Urinary bladder (tissue), 4 donors: ENCODE data around the gene PDE4B. TPM values are rescaled to one million over a fixed set of nuclear protein-coding genes. Genes with fewer than 3 reads are reported as not detected.

ENCODE experiments used
- DNase-seq: peaks from one replicate; pipeline ENCODE4 v3.0.0-alpha.2; 2015; ENCODE audit errors: extremely low spot score
- H3K27ac ChIP-seq: one replicate; pipeline ENCODE4 v1.5.1; 2013; ENCODE audit warnings: low read depth, mild to moderate bottlenecking, moderate library complexity
- H3K36me3 ChIP-seq: one replicate; pipeline ENCODE4 v1.6.1; 2013; ENCODE audit warnings: mild to moderate bottlenecking, moderate library complexity; ENCODE audit not compliant: insufficient read depth
- H3K4me1 ChIP-seq: one replicate; pipeline ENCODE4 v1.6.1; 2013; ENCODE audit warnings: mild to moderate bottlenecking, moderate library complexity; ENCODE audit not compliant: insufficient read depth
- H3K4me3 ChIP-seq: one replicate; pipeline ENCODE4 v1.5.1; 2013; ENCODE audit warnings: low read depth, low read length
- WGBS: extraction: QIAGEN DNeasy Blood & Tissue Kit; methylation state at CpG from one replicate; pipeline ENCODE4 v1.1.7; 2013; 5-methylcytosine and 5-hydroxymethylcytosine counted together
- polyA plus RNA-seq: library from polyadenylated mRNA; stranded (reverse); fragments of 200-250 nt; gene quantifications from one replicate; pipeline ENCODE4 v1.2.3, GENCODE V29; 2013
- total RNA-seq: library from RNA; depleted of rRNA; stranded (reverse); fragments of >200 nt; gene quantifications from one replicate; pipeline ENCODE4 v1.2.3, GENCODE V29; 2014
- donor health status: healthy with polysubstance abuse.
- donor health status: healthy.

The PDE4B gene
- total and polyA plus RNA-seq, 2 donors = 9.0 to 43.1 TPM

DNA sequence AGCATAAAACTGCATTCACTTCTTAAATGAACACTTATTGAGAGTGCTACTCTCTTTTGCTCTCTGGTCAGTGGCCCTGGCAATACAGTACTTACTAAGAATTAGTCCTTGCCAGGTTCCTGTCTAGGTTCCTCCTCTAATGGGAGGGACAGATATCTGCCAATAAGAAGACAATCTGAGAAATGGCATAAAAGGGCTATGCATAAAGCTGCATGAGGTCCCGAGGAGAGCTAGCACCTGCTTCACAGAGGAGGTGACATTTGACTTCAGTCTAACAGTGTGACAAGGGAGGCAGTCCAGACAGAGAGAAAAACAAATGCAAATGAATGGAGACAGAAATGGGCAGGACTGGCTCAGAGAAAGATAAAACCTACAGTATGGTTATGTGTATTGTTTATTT lies 384.1 kb downstream of the PDE4B start:
- no peaks in the 10 kb centered on the region for H3K36me3 ChIP-seq
- 71% methylated on average over 1 of the region's 1 CpG for whole genome bisulfite sequencing
- no peak overlapping the region for H3K4me3 ChIP-seq
- no peaks in the 10 kb centered on the region for H3K4me1 ChIP-seq
- no peak for DNase-seq
- H3K27ac ChIP-seq = no peak overlapping the region

DNA sequence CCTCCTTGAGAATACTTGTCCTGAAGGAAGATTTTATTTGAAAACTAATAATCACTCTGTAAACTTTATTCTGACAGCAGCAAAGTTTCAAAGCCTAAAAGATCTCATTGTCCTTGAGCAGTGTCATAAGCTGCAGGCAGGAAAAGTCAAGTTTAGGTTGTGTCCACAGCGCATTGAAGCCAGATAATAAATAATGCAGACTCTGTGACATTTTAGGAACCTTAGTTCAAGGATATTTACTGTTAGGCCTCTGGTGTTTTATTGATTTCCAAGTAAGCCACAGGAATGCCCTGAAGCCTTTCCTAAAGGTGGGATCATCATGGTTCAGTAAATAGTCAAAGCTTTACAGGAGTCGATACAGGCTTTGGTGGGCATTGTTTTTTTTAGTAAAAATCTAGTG lies 384.8 kb downstream of the PDE4B start:
- WGBS = 82% methylated on average over 2 of the region's 2 CpGs
- no peak for DNase-seq
- Histone ChIP-seq H3K4me1 (no peaks in the 10 kb centered on the region), H3K27ac (no peak overlapping the region), H3K36me3 (no peaks in the 10 kb centered on the region), H3K4me3 (no peak overlapping the region)

DNA sequence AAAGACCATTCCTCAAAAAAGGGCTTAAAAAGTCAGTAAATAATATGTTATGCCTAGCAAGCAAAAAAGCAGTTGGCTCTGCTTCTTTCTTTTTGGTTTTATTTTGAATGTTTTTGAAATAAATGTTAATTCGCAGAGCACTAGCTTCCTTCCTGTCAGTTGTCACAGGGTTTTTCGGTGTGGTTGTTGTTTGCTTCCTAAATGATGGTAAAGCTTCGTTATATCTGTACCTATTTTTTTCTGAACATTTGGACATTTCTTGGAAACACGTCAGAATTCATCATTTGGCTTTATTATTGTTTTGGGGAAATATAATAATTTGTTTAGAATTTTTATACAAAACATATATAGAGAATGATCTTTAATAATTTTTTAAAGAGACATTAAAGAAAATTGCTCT lies 389.3 kb downstream of the PDE4B start:
- Histone ChIP-seq H3K4me3 (no peak overlapping the region), H3K36me3 (no peaks in the 10 kb centered on the region), H3K27ac (no peak overlapping the region), H3K4me1 (no peaks in the 10 kb centered on the region)
- DNase-seq = no peak
- WGBS = 79% methylated on average over 4 of the region's 4 CpGs

DNA sequence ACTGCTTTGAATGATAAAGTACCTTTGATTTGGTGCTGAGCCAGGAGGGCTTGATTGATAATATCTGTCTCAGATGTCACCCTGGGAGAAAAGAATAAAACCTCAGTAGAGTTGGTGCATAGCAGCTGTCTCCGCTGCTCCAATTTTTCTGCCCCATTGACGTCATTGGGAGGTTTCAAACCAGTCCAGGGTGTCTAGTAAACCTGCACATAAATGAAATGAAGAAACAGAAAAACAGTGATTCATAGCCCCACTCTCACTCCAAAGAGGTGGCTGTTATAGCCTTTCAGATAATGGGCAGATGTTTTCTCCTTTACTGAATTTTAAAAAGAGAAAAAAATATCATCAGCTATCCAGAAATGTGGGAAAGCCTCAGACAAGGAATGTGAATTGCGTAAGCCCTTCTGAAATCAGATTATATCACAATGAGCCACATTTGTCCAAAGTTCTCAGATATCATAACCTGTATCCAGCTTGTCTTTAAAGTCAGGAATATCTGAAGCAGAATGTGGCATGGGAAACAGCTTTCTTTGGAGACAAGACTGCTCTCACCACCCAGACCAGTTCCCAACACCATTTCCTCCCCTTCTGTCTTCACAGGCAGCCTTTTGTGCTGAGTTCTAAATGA lies 390.0 kb downstream of the PDE4B start:
- H3K27ac ChIP-seq = no peak overlapping the region
- WGBS = 63% methylated on average over 3 of the region's 3 CpGs

DNA sequence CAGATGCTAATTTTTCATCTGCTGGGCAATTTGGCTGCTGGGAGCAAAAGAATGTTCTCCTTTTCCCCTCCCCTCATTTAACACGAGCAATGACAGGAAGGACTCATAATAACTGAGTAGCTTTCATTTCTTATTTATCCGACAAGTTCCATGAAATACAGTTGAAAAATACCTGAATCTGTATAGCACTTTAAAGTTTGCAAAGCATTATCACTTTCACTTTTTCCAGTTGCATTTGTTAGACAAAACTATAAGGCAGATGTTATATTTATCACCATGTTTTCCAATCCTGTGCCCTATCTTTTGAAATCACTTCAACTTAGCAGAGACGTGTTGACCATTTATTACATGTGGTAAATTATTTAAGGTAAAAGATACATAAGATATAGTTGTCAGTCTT lies 390.7 kb downstream of the PDE4B start:
- DNase-seq = no peak
- Histone ChIP-seq H3K27ac (no peak overlapping the region), H3K36me3 (no peaks in the 10 kb centered on the region), H3K4me1 (no peaks in the 10 kb centered on the region), H3K4me3 (no peak overlapping the region)
- 53% methylated on average over 3 of the region's 3 CpGs for WGBS

More for the DNA sequence above, 390.0 kb downstream of the PDE4B start:
- no peak for DNase-seq
- H3K36me3 ChIP-seq = no peaks in the 10 kb centered on the region
- no peaks in the 10 kb centered on the region for H3K4me1 ChIP-seq
- H3K4me3 ChIP-seq = no peak overlapping the region

DNA sequence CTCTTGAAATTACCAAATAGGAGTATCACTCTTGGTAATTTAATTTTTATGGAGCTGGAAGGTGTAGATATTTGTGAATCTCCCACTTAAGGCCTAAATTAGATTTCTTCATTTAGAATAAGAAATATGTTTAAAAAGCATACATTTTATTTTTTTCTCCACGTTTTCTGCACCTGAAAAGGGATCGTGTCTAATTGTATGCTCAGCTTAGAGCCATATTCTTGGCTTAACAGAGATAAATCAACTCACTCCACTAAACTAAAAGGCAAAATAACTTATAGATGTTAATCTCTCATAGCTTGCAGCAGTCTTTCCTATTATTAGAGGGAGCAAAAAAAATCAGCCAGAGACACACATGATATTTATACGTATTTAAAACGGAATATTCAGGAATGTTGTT lies 404.4 kb downstream of the PDE4B start:
- Histone ChIP-seq H3K36me3 (no peaks in the 10 kb centered on the region), H3K4me1 (no peaks in the 10 kb centered on the region), H3K4me3 (no peak overlapping the region), H3K27ac (no peak overlapping the region)
- DNase-seq = no peak
- 71% methylated on average over 4 of the region's 4 CpGs for WGBS

DNA sequence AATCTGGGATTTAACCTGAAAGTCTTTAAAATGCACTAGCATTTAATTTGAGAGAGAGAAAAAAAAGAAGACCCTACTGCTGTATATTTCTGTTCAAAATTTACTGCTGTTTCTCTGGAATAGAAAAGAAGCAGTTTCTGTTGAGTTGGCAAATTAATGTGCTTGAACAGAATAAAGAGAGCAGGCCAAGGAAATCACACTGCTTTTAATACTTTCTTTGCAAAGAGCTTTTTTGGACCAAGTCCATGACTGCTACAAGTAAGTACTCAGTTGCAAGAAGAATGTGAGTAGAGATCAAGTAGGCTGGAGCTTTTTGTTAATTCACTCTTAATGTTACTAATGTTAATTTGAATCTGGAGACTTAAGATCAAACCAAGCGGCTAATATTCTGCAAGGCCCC lies 405.1 kb downstream of the PDE4B start:
- Histone ChIP-seq H3K27ac (no peak overlapping the region), H3K36me3 (no peaks in the 10 kb centered on the region), H3K4me1 (no peaks in the 10 kb centered on the region), H3K4me3 (no peak overlapping the region)
- DNase-seq = peak; percentile 75
- WGBS = 78% methylated on average over 1 of the region's 1 CpG

DNA sequence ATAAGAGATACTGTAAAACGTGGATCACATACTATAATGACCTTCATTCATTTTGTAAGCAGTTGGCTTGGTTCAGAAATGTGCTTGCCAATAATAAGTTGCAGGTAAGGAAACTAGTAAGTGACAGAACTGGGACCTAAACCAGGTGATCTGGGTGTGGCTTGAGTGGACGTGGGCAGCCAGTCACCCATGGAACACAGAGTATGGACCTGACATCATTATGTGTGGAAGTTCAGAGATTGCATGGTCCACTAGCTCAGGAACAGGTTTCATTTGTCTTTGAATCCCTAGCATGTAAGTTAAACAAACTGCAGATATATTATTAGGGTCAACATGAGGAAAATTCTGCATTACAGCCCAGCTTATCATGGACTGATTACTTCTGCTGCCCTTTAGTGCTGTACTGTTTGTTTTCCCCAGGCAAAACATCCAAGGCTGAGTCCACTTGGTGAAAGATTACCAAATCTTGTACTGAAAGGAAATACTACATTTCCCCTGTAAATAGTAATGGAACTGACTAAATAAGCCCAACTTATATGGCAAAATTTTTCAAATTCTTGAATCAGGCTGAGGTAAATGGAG lies 414.0 kb downstream of the PDE4B start:
- 45% methylated on average over 2 of the region's 2 CpGs for WGBS
- Histone ChIP-seq H3K4me3 (no peak overlapping the region), H3K4me1 (no peaks in the 10 kb centered on the region), H3K27ac (no peak overlapping the region), H3K36me3 (no peaks in the 10 kb centered on the region)
- no peak for DNase-seq

DNA sequence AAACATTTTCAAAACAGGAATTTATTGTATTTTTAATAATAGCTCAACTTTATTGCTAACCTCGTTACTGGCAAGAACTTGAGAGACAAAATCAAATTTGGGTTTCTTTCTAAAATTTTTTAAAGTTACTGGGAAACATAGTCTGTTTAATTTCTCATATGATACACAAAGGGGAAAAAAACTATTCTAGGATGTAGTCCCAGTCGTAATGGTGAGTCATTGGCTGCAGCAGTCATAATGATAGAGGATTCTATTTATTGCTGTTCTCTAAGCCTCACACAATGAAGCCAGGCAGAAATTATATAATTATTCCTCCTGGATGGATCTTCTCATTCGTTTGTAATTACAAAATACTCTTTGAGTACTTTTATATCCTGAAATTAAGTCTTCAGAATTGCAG lies 414.8 kb downstream of the PDE4B start:
- Histone ChIP-seq H3K27ac (no peak overlapping the region), H3K36me3 (no peaks in the 10 kb centered on the region), H3K4me3 (no peak overlapping the region), H3K4me1 (no peaks in the 10 kb centered on the region)
- DNase-seq = no peak
- WGBS = 13% methylated on average over 3 of the region's 3 CpGs

DNA sequence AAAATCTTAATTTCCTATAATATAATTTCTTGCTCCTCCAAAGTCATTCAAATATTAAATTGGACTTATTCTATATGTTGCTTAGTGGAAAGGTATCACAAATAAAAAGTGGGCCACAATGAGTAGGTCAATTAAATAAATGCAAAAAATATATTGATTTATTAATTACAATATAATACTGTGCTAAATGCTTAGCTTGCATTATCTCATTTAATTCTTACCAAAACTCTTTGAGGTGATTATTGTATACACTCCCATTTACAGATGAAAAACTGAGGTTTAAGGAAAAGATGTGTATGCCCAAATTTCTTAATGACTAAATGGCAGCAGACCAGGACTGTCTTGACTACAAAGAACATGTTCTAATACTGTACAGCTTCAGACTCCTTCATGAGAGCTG lies 415.9 kb downstream of the PDE4B start:
- no peak overlapping the region for H3K27ac ChIP-seq
- DNase-seq = no peak

DNA sequence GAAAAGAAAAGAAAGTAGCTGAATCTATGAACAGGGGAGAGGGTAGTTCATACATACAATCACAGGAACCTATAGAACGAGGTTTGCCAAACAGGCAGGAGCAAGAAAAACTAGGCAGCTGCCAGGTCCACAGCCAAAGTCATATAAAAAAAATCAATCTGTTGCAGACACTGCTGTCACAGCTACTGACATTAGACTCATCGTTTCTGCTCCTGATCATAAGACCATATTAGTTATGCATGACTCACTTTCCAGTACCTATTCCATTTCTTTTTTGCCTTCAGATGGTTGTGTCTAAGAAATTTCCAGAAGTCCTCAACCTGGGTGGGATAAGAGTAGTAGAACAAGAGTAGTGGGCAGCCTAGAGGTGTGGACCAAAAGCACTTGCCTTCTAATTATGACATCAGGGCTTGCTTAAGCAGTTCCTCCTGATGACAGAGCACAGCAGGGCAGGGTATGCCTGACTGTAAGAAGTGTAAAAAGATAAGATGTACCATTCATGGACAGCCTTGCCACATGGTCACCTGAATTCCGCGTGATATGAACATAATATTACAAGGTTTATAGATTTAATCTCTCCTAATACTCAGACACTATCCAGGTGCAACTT lies 418.0 kb downstream of the PDE4B start:
- 89% methylated on average over 4 of the region's 4 CpGs for WGBS
- no peaks in the 10 kb centered on the region for H3K4me1 ChIP-seq
- no peak for DNase-seq
- no peak overlapping the region for H3K27ac ChIP-seq
- no peaks in the 10 kb centered on the region for H3K36me3 ChIP-seq
- H3K4me3 ChIP-seq = no peak overlapping the region

More for the DNA sequence above, 415.9 kb downstream of the PDE4B start:
- no peaks in the 10 kb centered on the region for H3K36me3 ChIP-seq
- H3K4me3 ChIP-seq = no peak overlapping the region
- no peaks in the 10 kb centered on the region for H3K4me1 ChIP-seq

DNA sequence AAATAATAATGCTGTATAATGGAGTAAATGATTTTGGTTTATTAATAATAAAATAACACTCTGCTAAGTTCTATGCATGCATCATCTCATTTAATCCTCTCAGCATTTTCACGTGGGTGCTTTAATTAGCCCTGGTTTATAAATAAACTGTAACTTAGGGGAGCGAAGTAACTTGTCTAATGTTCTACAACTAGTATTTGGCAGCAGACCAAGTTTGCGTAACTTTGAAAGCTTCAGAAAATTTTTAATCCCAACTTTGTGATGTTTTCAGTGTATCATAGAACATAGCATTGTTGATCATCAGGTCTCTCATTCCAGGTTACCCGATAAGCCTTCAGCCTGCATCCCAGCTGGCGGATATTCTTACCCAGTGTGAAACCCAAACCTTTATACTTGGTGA lies 418.8 kb downstream of the PDE4B start:
- 83% methylated on average over 5 of the region's 5 CpGs for WGBS

DNA sequence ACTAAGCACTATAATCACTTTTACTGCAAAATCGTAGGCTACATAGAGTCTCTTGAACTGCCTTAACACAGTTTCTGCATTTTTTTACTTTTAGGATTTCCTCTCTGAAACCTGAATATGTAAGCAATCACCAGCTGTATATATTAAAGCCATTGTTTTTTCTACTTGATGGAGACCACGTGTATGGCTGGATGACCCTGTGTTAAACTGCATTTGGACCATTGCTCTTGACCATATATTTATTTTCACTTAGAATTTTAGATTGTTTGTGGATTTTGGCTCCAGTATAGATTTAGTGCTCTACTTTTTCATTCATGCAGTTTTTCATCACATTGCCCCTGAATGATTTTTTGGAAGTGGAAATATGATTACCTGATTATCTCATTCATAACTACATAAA lies 420.8 kb downstream of the PDE4B start:
- no peaks in the 10 kb centered on the region for H3K4me1 ChIP-seq
- no peak overlapping the region for H3K27ac ChIP-seq
- H3K36me3 ChIP-seq = no peaks in the 10 kb centered on the region
- H3K4me3 ChIP-seq = no peak overlapping the region
- WGBS = 28% methylated on average over 2 of the region's 2 CpGs
- DNase-seq = no peak

More for the DNA sequence above, 418.8 kb downstream of the PDE4B start:
- H3K4me3 ChIP-seq = no peak overlapping the region
- H3K4me1 ChIP-seq = no peaks in the 10 kb centered on the region
- H3K36me3 ChIP-seq = no peaks in the 10 kb centered on the region
- no peak overlapping the region for H3K27ac ChIP-seq
- DNase-seq = no peak

DNA sequence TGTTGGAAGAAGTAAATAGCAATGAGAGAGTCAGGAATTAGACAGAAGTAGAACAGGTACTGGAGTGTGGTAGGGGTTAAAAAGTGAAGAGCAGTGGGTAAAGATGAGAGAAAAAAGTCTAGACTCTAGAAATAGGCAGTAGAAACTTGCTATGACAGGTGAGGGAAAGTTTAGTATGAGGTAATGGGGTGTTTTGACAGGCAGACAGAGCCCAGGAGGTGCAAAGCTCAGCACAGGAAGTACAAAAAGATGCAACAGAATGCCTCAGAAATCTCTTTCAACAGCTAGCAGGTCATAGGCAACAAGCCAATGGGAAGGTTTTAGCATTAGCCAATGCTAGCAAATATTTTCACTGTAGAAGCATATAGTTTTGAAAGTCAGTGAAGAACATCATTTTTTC lies 422.2 kb downstream of the PDE4B start:
- no peak overlapping the region for H3K4me3 ChIP-seq
- H3K4me1 ChIP-seq = no peaks in the 10 kb centered on the region
- H3K36me3 ChIP-seq = no peaks in the 10 kb centered on the region
- H3K27ac ChIP-seq = no peak overlapping the region
- no peak for DNase-seq
